Measurements from ENCODE around the gene STK40.

DNA sequence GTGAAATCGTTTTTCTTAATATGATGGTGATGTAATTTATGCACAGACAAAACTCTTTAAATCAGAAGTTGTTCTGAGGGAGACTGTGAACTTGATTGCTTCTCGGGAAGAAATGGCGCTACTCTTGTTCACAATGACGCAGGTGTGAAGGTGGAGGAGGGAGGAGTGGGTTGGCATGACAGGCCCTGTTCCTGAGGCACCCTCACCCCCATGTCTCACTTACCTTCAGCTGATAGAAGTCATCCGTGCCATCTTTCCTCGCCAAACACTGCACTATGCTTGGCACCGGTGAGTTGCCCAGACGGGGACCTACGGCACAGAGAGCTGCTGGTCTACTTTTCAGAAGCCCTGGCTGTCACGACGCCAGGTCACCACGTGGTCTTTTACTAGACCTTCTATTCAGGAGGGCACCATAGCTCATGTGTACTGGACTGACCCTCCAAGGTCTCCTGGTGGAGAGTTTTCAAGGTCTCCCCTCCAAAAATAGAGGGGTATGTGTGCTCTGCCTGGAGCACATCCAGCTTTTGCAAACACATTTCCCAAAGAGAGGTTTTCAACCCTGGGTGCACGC is 27.1 kb downstream of the STK40 start:
- TF ChIP-seq, protein P1, sequence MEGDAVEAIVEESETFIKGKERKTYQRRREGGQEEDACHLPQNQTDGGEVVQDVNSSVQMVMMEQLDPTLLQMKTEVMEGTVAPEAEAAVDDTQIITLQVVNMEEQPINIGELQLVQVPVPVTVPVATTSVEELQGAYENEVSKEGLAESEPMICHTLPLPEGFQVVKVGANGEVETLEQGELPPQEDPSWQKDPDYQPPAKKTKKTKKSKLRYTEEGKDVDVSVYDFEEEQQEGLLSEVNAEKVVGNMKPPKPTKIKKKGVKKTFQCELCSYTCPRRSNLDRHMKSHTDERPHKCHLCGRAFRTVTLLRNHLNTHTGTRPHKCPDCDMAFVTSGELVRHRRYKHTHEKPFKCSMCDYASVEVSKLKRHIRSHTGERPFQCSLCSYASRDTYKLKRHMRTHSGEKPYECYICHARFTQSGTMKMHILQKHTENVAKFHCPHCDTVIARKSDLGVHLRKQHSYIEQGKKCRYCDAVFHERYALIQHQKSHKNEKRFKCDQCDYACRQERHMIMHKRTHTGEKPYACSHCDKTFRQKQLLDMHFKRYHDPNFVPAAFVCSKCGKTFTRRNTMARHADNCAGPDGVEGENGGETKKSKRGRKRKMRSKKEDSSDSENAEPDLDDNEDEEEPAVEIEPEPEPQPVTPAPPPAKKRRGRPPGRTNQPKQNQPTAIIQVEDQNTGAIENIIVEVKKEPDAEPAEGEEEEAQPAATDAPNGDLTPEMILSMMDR (IDR thresholded peaks at IDR 0.05; ENCODE audit: low read length) = no peak
- TF ChIP-seq EZH2 (optimal IDR thresholded peaks at IDR 0.05; ENCODE audit: low read depth, low read length) (no peak), EZH2phosphoT487 (IDR thresholded peaks at IDR 0.05; ENCODE audit: low read length) (no peak)

Data from MM.1S (cell line).